Subcutaneous abdominal adipose tissue (tissue), 5 donors: ENCODE measurements around the gene RMND5B.

ENCODE experiments used
- H3K27ac ChIP-seq: one replicate; pipeline ENCODE4 v1.7.0; 2013; ENCODE audit warnings: low read depth, mild to moderate bottlenecking, inconsistent platforms, low read length, moderate library complexity
- H3K27me3 ChIP-seq, 5 donors: one replicate each; pipeline ENCODE4 v1.7.0; 2013; ENCODE audit warnings: low read length in 5 of 5, inconsistent platforms in 1 of 5; ENCODE audit not compliant: control insufficient read depth in 5 of 5, insufficient read depth in 4 of 5
- H3K36me3 ChIP-seq, 5 donors: one replicate each; pipeline ENCODE4 v1.7.0; 2013; ENCODE audit warnings: low read length in 5 of 5; ENCODE audit not compliant: control insufficient read depth in 5 of 5, insufficient read depth in 5 of 5
- H3K4me1 ChIP-seq, 5 donors: one replicate each; pipeline ENCODE4 v1.7.0; 2013; ENCODE audit warnings: low read length in 5 of 5, mild to moderate bottlenecking in 3 of 5, moderate library complexity in 1 of 5; ENCODE audit not compliant: control insufficient read depth in 5 of 5, insufficient read depth in 5 of 5
- H3K4me3 ChIP-seq, 5 donors: one replicate each; pipeline ENCODE4 v1.7.0; 2013; ENCODE audit warnings: low read length in 5 of 5, low read depth in 1 of 5
- H3K9ac ChIP-seq, 5 donors: one replicate each; pipeline ENCODE4 v1.7.0; 2013; ENCODE audit warnings: low read length in 5 of 5, mild to moderate bottlenecking in 4 of 5, moderate library complexity in 3 of 5
- H3K9me3 ChIP-seq, 5 donors: one replicate each; pipeline ENCODE4 v1.7.0; 2013; ENCODE audit warnings: low read length in 5 of 5; ENCODE audit not compliant: control insufficient read depth in 5 of 5
- donor health status: healthy.
- donor health status: healthy.
- donor health status: healthy.
- donor health status: healthy.
- donor health status: healthy.

RMND5B gene

GRCh38 chr5:178198706-178199105 is 67.9 kb downstream of the RMND5B start:
- H3K9ac ChIP-seq, result no peak overlapping the region
- H3K36me3 ChIP-seq, result no peaks in the 10 kb centered on the region
- peaks cover 3 to 10% (median 6%) of the 10 kb centered on the region in 5 donors for H3K27me3 ChIP-seq
- H3K9me3 ChIP-seq, result no peaks in the 10 kb centered on the region
- no peak overlapping the region for H3K27ac ChIP-seq
- H3K4me3 ChIP-seq, result no peak overlapping the region
- peaks cover 0 to 2% (median under 1%) of the 10 kb centered on the region in 5 donors for H3K4me1 ChIP-seq

GRCh38 chr5:178199581-178200434 is 69.0 kb downstream of the RMND5B start:
- Histone ChIP-seq H3K27me3 (peaks cover 0 to under 1% (median 0%) of the 10 kb centered on the region in 5 donors), H3K4me1 (peaks cover 0 to 6% (median 5%) of the 10 kb centered on the region in 5 donors)

More at GRCh38 chr5:178199581-178200434, 69.0 kb downstream of the RMND5B start:
- no peak overlapping the region for H3K4me3 ChIP-seq
- no peak overlapping the region for H3K27ac ChIP-seq
- H3K9me3 ChIP-seq, result no peaks in the 10 kb centered on the region
- H3K36me3 ChIP-seq, result no peaks in the 10 kb centered on the region
- no peak overlapping the region for H3K9ac ChIP-seq
